GM19099 (cell line): ENCODE data around the gene RBM19.

Experiments used
- POLR2A ChIP-seq: IDR thresholded peaks from 3 replicates; pipeline ENCODE4 v1.6.1; 2011; ENCODE audit warnings: low read depth; ENCODE audit not compliant: insufficient read length; ENCODE audit errors: extremely low read depth

The RBM19 gene

DNA sequence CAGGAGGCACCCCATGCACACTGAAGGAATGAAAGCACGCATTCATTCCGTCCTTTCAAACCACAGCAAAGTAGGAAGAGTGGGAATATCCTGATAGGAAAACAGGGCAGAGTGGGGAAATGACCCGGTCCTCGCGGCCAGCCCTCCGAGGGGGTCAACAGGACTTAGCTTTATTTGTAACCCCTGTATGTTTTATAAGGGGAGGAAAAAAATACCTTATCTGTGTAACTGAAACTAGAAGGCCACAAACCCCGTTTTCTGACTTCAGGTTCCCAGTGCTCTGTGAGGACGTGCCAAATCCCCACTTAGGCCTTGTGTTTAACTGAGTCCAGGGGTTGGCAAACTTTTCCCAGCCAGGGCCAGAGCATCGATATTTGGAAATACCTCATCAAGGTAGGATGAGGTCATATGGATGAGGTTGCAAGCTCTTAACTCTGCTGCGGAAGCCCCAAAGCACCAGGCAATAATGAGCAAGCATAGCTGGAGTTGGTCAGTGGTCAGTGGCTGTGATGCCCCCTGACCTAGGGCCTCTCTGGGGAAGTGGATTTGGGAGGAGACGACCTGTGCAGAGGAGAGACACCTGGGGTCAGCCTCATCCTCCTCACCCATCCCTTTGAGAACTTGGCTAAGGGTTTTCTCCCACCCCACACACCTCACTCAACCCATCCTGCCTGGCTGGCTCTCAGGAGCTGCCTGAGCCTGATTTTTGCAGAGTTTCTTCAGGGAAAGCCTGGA is 58.5 kb downstream of the RBM19 start:
- TF ChIP-seq POLR2A = no peak

DNA sequence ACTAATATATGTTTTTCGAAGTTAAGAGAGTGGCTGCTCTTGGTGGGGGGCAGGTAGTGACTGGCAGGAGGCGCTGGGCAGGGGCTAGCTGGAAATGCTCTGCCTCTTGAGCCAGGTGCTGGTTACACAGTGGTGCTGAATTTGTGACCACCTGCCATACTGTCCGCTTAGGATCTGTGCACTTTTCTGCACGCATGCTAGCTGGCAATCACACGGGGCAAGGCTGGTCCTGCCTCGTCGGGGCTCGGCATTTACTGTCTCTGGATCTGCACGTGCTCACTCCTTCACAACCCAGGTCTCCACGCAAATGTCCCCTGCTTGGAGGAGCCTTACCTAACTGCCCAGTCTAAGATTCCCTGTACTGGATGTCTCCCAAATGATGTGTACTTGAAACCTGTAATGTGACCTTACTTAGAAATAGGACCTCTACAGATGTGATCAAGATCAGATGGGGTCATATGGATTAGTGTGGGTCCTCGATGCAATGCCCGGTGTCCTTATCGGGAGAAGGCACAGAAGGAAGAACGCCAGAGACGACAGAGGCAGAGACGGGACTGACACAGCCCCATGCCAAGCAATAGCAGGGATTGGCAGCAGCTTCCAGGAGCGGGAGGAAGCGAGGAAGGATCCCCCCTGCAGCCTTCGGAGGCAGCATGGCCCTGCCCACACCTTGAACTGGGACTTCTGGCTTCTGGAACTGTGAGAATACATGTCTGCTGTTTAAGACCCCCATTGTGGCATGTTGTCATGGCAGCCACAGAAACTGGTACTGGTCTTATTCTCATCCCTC is 59.5 kb downstream of the RBM19 start:
- no peak for TF ChIP-seq POLR2A

DNA sequence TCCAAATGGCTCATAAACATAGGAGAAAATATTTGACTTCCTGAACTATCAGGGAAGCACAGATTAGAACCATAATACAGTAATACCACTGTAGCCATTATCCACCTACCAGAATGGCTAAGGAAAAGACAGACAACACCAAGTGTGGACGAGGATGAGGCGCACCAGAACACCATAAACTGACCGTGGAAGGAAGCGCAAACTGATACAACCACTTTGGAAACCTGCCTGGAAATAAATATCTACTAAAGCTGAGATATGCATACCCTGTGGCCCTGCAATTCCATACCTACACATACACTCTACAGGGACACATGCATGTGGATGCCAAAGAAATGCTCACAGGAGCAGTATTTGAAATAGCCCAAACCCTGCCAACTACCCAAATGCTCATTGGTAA is 60.3 kb downstream of the RBM19 start:
- no peak for TF ChIP-seq POLR2A

DNA sequence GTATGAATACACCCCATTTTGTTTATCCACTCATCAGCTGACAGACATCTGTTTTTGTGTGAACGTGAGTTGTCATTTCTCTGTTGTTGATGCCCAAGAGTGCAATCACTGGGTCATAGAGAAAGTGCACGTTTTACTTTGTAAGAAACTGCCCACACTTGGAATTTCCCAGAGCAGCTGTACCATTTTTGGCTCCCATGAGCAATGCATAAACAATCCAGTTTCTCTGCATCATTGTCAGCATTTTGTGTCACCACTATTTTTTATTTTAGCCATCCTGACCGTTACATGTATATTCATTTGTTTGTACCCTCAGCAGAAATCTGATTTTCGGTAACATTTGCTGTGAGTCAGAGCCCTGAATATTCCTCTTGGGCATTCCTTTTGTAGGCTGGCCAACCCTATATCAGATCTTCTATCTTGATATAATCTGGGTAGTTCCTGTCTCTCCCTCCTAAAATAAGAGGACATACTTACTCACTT is 62.7 kb downstream of the RBM19 start:
- no peak for TF ChIP-seq POLR2A

DNA sequence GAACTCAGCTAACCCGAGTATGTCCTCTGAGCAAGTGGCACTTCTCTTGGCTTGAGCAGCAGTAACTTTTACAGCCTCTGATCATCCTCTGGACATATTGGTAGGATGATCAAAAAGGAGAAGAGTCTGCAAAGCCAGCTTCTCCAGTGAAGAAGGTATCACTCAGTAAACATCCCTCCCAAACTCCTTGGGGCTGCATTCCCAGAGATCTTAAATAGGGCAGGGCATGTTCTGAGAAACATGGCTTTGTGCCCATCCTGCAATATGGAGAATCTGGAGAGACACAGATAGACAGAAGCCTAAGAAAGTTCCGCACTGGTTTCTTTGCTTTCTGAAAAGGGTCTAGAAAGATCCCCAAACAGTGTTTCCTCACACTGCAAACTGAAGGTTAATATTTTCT is 65.4 kb downstream of the RBM19 start:
- no peak for TF ChIP-seq POLR2A

DNA sequence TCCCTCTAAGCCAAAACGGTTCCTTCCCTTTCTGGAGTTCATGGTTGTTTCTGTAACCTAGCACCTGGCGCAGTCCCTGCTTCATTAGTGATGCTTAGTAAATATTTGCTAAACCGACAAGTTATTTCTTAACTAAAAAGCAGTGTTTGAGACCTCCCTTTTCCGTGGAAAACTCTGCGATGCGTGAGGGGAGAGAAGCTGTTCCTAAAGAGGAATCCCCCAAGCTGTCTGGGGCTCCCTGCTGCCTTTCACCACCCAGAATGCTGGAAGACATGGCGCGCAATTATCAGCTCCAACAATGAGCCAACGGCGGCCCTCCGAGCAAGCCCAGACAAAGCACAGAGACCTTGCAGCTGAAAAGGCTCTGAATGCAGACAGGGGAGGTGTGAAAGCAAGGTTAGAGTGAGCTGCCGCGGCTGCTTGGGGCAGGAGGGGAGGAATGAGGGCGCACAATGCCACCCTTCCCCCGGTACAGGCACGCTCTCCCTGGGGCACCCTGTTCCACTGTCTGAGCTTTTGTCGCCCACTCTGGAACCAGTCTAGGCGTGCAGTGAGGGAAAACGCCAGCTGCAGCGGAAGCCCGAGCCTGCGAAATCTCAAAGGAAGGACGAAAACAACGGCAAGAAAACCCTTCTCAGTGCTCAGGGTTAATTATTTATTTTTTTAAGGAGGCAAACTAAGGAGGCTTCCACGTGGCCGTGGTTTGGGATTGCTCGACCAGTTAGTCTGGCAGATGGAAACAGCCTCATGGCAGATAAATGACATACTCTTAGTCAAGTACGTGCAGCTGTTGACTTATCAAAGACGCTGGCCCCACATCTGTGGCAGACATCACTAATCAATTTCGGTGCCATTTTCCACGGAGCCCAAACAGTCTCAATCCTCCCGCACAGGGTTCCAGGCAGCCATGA is 66.3 kb downstream of the RBM19 start:
- TF ChIP-seq POLR2A = no peak

DNA sequence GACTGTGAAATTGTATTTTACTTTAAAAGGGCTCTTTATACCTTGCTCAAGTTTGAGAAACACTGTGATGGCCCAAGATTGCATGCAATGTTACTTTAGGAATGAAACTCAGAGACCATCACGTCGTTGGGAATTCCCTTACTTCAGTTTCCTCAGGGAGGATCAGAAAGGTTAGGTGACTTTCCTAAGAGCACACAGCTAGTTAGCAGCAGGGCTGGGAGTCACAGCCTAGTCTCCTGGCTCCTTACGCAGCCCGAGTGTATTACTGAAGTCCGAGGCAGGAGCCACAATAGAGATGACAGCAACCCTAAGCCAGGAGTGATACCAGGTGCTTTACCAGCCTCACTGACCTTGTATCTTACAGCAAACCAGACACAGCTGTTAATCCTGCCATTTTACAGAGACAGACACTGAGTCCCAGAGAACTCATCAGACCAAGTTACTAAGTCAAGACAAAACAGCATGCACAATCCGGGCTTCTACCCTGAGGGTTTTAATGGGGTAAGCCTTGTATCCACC is 67.0 kb downstream of the RBM19 start:
- TF ChIP-seq POLR2A = no peak

DNA sequence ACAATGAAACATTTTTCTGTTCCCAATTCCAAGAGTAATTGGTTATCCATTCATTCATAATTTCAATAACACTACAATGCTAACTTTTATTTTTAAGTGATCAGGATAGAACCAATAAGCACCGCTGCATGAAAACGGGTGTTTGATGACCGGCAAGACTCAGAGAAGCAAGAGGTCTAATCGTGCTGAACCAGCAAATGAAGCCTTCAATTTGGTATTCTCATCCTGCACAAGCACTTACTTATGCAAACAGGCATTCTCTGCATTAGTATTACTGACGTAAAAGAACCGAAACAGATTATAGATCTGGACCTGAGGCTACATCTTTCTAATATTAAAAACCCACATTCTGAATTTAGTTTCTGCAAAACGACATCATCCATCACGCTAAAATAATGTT is 67.7 kb downstream of the RBM19 start:
- no peak for TF ChIP-seq POLR2A

DNA sequence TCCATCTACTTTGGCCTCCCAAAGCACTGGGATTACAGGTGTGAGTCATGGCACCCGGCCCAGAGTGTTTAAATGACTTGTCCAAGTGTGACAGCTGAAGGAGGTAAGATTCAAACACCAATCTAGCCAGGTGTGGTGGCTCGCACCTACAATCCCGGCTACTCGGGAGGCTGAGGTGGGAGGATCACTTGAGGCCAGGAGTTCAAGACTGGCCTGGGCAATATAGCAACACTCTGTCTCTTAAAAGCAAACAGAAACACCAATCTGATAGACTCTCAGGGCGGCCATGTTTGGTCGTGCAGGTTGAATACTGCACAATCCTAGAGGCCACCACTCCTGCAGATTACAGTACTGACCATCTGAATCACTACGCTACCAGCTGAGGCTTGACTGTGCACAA is 68.7 kb downstream of the RBM19 start:
- no peak for TF ChIP-seq POLR2A

DNA sequence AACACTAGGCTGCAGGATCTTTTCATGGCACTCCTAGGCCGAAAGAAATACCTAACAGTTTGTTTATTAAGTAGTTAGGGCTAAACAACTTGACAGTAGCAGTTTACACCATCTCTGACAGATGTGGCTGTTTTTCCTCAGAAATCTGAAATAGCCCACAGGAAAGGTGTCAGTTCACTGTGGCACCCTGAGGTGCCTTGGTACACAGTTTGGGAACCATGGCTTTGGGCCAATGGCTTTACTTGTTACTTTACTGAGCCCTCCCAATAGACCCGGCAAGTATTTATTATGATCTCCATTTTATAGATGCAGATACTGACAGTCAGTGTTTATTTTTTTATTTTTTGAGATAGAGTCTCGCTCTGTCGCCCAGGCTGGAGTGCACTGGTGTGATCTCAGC is 69.3 kb downstream of the RBM19 start:
- no peak for TF ChIP-seq POLR2A

DNA sequence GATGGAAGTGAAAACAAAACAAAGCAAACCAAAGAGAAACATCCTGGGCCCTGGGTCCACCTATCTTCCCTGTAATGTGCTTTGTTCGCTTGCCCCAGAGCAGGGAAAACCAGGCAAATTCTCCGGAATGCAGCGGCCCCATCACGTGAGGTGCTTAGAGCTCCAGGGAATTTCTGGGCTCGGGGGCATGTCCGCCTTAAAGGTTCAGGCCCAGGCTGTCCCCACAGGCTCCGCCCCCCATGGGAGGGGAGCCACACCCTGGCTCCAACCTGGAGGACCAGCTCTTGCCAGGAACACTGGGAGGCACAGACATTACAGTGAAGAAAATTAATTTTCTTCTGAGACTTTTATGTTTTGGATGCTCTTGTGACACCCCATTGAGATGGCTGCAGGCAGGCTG is 69.9 kb downstream of the RBM19 start:
- no peak for TF ChIP-seq POLR2A

DNA sequence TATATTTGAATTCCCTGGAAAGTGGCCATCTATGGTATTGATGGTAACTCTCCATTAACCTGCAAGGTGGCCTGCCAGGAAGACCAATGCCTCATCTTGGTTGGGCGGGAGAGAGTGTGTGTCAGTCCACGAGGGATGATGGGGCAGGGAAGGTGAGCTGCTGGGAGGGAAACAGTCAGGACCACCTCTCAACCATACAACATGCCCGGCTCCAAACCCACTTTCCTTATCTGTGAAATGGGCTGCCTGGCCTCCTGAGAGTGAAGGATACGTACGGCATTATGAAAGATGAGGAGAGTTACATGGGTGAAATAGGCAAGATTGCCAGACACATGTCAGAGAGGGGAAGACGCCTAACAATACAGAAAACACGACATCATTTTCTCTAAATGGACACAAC is 70.9 kb downstream of the RBM19 start:
- no peak for TF ChIP-seq POLR2A

DNA sequence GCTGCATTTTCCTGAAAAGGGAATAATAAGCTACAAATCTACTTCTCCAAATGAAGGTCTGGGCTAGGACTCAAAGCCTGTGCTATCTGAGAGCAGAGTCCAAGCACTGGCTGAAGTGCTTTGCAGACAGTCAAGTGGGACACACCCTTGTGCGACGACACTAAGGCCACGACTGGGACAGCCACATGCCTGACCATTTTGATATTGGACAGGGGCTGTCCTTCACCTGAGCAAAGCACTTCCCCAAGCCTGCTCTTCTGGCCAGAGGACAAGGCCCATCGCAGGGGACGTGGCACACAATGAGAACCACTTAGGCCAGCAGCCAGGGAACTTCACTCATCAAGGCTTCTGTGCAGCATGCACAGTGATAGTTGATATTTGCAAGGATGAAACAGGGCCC is 71.4 kb downstream of the RBM19 start:
- TF ChIP-seq POLR2A = no peak

DNA sequence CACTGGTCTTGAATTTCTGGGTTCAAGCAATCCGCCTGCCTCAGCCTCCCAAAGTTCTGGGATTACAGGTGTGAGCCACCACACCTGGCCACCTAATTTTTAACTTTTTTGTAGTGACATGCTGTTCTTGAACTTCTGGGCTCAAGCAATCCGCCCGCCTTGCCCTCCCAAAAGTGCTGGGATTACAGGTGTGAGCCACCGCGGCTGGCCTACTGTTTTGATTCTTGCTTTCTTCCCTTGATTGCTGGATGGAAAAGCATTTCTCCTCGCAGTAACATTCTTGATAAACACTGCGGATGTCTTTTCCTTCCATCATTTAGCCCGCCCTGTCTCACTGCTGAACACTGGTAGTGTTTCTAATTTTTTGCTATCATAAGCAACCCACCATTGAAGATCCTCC is 72.9 kb downstream of the RBM19 start:
- no peak for TF ChIP-seq POLR2A

DNA sequence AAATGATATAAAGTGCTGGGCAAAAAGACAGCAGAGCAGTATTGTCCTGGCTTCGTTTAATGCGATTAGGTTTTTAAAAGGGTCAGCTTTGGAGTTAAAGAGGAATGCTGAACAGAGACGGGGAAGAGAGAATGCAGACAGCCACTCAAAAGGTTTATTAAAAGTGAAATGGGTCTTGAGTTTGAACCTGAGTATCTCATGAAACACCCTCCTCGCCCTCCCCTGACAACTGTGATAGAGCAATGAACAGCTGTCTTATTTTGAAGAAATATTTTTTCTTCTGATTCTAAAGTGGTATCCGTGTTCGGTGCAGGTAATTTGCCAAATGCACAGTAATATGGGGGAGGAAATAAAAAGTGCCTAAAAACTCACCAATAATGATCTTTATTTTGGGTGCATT is 73.6 kb downstream of the RBM19 start:
- TF ChIP-seq POLR2A = no peak
